GM23338 (cell line): ENCODE measurements around the gene SPRY4. TPM values are rescaled to one million over a fixed set of nuclear protein-coding genes. Genes with fewer than 3 reads are reported as not detected.

ENCODE experiments used
- ATAC-seq: fragments of 200-7000 bp; cut with Tn5 transposase; 3 replicates; pipeline ENCODE4 v1.9.1; 2020
- DNase-seq: peaks from one replicate; pipeline ENCODE4 v3.0.0-alpha.2; 2015; ENCODE audit warnings: low spot score
- H2AFZ ChIP-seq: fragments of 200-600 bp; sonication (generic); 2 replicates; pipeline ENCODE4 v1.8.0; 2016; ENCODE audit warnings: antibody characterized with exemption, mild to moderate bottlenecking, moderate library complexity
- H3F3A ChIP-seq: fragments of 200-600 bp; sonication (generic); replicated peaks from 2 replicates; pipeline ENCODE4 v1.8.0; 2017; ENCODE audit warnings: antibody characterized with exemption, mixed run types, low read depth
- H3K27ac ChIP-seq: fragments of 200-600 bp; sonication (generic); 2 replicates; pipeline ENCODE4 v1.6.1; 2016; ENCODE audit warnings: low read depth
- H3K27me3 ChIP-seq: fragments of 200-600 bp; sonication (generic); 2 replicates; pipeline ENCODE4 v1.8.0; 2016; ENCODE audit warnings: mild to moderate bottlenecking, mixed run types, moderate library complexity; ENCODE audit not compliant: insufficient read depth
- H3K36me3 ChIP-seq: fragments of 200-600 bp; sonication (generic); 2 replicates; pipeline ENCODE4 v1.8.0; 2016; ENCODE audit warnings: mild to moderate bottlenecking; ENCODE audit not compliant: insufficient read depth
- H3K4me1 ChIP-seq: fragments of 200-600 bp; sonication (generic); 2 replicates; pipeline ENCODE4 v1.8.0; 2016; ENCODE audit warnings: mild to moderate bottlenecking, moderate library complexity; ENCODE audit not compliant: insufficient read depth
- H3K4me2 ChIP-seq: fragments of 200-600 bp; sonication (generic); 2 replicates; pipeline ENCODE4 v1.7.1; 2017; ENCODE audit warnings: mixed run types
- H3K4me3 ChIP-seq: fragments of 200-600 bp; sonication (generic); 2 replicates; pipeline ENCODE4 v1.6.1; 2016; ENCODE audit warnings: mixed run types
- H3K79me2 ChIP-seq: fragments of 200-600 bp; sonication (generic); replicated peaks from 2 replicates; pipeline ENCODE4 v1.8.0; 2017; ENCODE audit warnings: mild to moderate bottlenecking; ENCODE audit not compliant: insufficient read depth
- H3K9me2 ChIP-seq: fragments of 200-600 bp; sonication (generic); 2 replicates; pipeline ENCODE4 v1.8.0; 2017; ENCODE audit not compliant: insufficient read depth
- H4K20me1 ChIP-seq: fragments of 200-600 bp; sonication (generic); replicated peaks from 2 replicates; pipeline ENCODE4 v1.8.0; 2017; ENCODE audit warnings: mild to moderate bottlenecking; ENCODE audit not compliant: insufficient read depth
- H3K27ac Mint-ChIP-seq: 2 replicates; pipeline ENCODE4 v1.8.0; 2020; ENCODE audit warnings: inconsistent platforms, mild to moderate bottlenecking, moderate library complexity, mixed read lengths
- H3K27me3 Mint-ChIP-seq: 3 replicates; pipeline ENCODE4 v1.8.0; 2022; ENCODE audit warnings: low read depth, mild to moderate bottlenecking, moderate library complexity, mixed read lengths, inconsistent platforms; ENCODE audit not compliant: insufficient read depth, poor library complexity
- H3K36me3 Mint-ChIP-seq: 3 replicates; pipeline ENCODE4 v1.8.0; 2021; ENCODE audit warnings: low read depth, mild to moderate bottlenecking, inconsistent platforms, moderate library complexity, mixed read lengths
- H3K4me1 Mint-ChIP-seq: 3 replicates; pipeline ENCODE4 v1.8.0; 2020; ENCODE audit warnings: mild to moderate bottlenecking, inconsistent platforms, mixed read lengths
- H3K4me3 Mint-ChIP-seq: 3 replicates; pipeline ENCODE4 v1.8.0; 2021; ENCODE audit warnings: moderate library complexity, mild to moderate bottlenecking, inconsistent platforms, mixed read lengths
- H3K9me3 Mint-ChIP-seq: 3 replicates; pipeline ENCODE4 v1.8.0; 2020; ENCODE audit warnings: moderate library complexity, mild to moderate bottlenecking, inconsistent platforms, mixed read lengths
- CREB1 ChIP-seq: fragments of 250-450 bp; sonication (Bioruptor Pico); IDR thresholded peaks from 2 replicates; pipeline ENCODE4 v1.5.0; 2020; ENCODE audit warnings: low read depth, mild to moderate bottlenecking, moderate library complexity
- CTCF ChIP-seq, 2 experiments: fragments of 200-600 bp in 1 of 2; sonication (generic) in 1 of 2; conservative IDR thresholded peaks; 2 replicates each; pipeline versions ENCODE4 v1.5.1 to v1.6.1; 2016 to 2017; ENCODE audit warnings: antibody characterized with exemption in 2 of 2, low read depth in 2 of 2, mild to moderate bottlenecking in 2 of 2, moderate library complexity in 1 of 2
- ETS1 ChIP-seq: IDR thresholded peaks from 2 replicates; pipeline ENCODE4 v1.6.1; 2016; ENCODE audit warnings: antibody characterized with exemption
- EZH2 ChIP-seq: fragments of 200-600 bp; sonication (generic); IDR thresholded peaks from one replicate; pipeline ENCODE4 v1.8.0; 2017; ENCODE audit warnings: antibody characterized with exemption, mild to moderate bottlenecking, low read depth; ENCODE audit not compliant: unreplicated experiment
- EZH2phosphoT487 ChIP-seq: fragments of 200-600 bp; sonication (generic); IDR thresholded peaks from one replicate; pipeline ENCODE4 v1.8.1; 2018; ENCODE audit warnings: antibody characterized with exemption; ENCODE audit not compliant: unreplicated experiment
- JUNB ChIP-seq: IDR thresholded peaks from one replicate; pipeline ENCODE4 v1.6.1; 2016; ENCODE audit warnings: antibody characterized with exemption; ENCODE audit not compliant: unreplicated experiment
- NANOG ChIP-seq: IDR thresholded peaks from 2 replicates; pipeline ENCODE4 v1.6.1; 2016; ENCODE audit warnings: antibody characterized with exemption, borderline replicate concordance
- POLR2AphosphoS5 ChIP-seq: IDR thresholded peaks from 2 replicates; pipeline ENCODE4 v1.6.1; 2016; ENCODE audit warnings: antibody characterized with exemption, low read depth
- STAT1 ChIP-seq: IDR thresholded peaks from one replicate; pipeline ENCODE4 v1.6.1; 2016; ENCODE audit warnings: antibody characterized with exemption; ENCODE audit not compliant: unreplicated experiment
- ZNF114 ChIP-seq: fragments of 250-450 bp; sonication (Bioruptor Pico); IDR thresholded peaks from 2 replicates; pipeline ENCODE4 v1.5.0; 2020; ENCODE audit warnings: mild to moderate bottlenecking, moderate library complexity
- ZNF331 ChIP-seq: fragments of 250-450 bp; sonication (Bioruptor Pico); IDR thresholded peaks from 2 replicates; pipeline ENCODE4 v1.5.0; 2020; ENCODE audit warnings: low read depth, mild to moderate bottlenecking, moderate library complexity
- polyA plus RNA-seq: library from polyadenylated mRNA; unstranded; fragments of >200 nt; fragmentation: Nextera tagmentation; extraction: Ambion mirVana; gene quantifications from 2 replicates; pipeline ENCODE4 v1.2.1, GENCODE V29; 2016
- total RNA-seq: library from RNA; depleted of rRNA; stranded (reverse); fragments of >200 nt; shearing (Covaris generic); gene quantifications from 2 replicates; pipeline ENCODE4 v1.2.3, GENCODE V29; 2014
- TF ChIP-seq, protein P1 (sequence below): IDR thresholded peaks from one replicate; pipeline ENCODE4 v1.6.1; 2018; ENCODE audit warnings: antibody characterized with exemption; ENCODE audit not compliant: unreplicated experiment
- TF ChIP-seq, protein P2 (sequence below): fragments of 250-450 bp; sonication (Bioruptor Pico); IDR thresholded peaks from 2 replicates; pipeline ENCODE4 v1.5.0; 2020; ENCODE audit warnings: mild to moderate bottlenecking, moderate library complexity

The SPRY4 gene
- total and polyA plus RNA-seq, 2 experiments from 2014 or later, result 70.6 to 240 TPM

DNA sequence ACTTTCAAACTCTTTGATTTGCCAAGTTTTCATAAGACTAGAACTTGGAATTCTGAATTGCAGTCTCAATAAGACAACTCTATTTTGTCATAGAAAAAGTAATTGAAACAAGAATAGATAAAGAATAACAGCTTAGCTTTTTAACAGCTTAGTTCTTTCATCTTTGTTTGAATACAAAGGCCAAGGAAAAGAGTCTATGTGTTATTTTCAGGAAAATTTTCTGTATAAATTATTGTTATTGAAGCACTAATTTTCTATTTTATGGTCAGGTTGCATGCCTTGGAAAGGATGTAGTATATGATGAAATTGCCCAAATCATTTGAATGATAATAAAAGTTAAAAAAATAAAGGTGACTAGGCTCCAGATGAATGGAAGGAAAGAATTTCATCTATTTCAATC lies 25.2 kb upstream of the SPRY4 start:
- no peaks in the 10 kb centered on the region for H3K79me2 ChIP-seq

More for the DNA sequence above, 25.2 kb upstream of the SPRY4 start:
- H3K9me3 Mint-ChIP-seq, result peaks cover 31% of the 10 kb centered on the region
- peaks cover 4% of the 10 kb centered on the region for H3K27me3 Mint-ChIP-seq
- ATAC-seq (no peak), DNase-seq (no peak)
- H3K4me3 ChIP-seq, result no peak overlapping the region
- peaks cover 8% of the 10 kb centered on the region; the same call in 1 of the 2 replicates for H3F3A ChIP-seq
- H3K27ac Mint-ChIP-seq, result no peak overlapping the region
- H3K9me2 ChIP-seq, result no peaks in the 10 kb centered on the region
- H3K36me3 Mint-ChIP-seq, result peaks cover 38% of the 10 kb centered on the region
- H3K27me3 ChIP-seq, result no peaks in the 10 kb centered on the region
- H2AFZ ChIP-seq, result no peak overlapping the region
- H3K4me1 ChIP-seq, result peaks cover 11% of the 10 kb centered on the region
- H3K36me3 ChIP-seq, result peaks cover 4% of the 10 kb centered on the region; the same call in 1 of the 2 replicates
- H4K20me1 ChIP-seq, result no peaks in the 10 kb centered on the region
- H3K27ac ChIP-seq, result no peak overlapping the region
- TF ChIP-seq, protein P1, sequence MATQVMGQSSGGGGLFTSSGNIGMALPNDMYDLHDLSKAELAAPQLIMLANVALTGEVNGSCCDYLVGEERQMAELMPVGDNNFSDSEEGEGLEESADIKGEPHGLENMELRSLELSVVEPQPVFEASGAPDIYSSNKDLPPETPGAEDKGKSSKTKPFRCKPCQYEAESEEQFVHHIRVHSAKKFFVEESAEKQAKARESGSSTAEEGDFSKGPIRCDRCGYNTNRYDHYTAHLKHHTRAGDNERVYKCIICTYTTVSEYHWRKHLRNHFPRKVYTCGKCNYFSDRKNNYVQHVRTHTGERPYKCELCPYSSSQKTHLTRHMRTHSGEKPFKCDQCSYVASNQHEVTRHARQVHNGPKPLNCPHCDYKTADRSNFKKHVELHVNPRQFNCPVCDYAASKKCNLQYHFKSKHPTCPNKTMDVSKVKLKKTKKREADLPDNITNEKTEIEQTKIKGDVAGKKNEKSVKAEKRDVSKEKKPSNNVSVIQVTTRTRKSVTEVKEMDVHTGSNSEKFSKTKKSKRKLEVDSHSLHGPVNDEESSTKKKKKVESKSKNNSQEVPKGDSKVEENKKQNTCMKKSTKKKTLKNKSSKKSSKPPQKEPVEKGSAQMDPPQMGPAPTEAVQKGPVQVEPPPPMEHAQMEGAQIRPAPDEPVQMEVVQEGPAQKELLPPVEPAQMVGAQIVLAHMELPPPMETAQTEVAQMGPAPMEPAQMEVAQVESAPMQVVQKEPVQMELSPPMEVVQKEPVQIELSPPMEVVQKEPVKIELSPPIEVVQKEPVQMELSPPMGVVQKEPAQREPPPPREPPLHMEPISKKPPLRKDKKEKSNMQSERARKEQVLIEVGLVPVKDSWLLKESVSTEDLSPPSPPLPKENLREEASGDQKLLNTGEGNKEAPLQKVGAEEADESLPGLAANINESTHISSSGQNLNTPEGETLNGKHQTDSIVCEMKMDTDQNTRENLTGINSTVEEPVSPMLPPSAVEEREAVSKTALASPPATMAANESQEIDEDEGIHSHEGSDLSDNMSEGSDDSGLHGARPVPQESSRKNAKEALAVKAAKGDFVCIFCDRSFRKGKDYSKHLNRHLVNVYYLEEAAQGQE, result no peak
- TF ChIP-seq, protein P2, sequence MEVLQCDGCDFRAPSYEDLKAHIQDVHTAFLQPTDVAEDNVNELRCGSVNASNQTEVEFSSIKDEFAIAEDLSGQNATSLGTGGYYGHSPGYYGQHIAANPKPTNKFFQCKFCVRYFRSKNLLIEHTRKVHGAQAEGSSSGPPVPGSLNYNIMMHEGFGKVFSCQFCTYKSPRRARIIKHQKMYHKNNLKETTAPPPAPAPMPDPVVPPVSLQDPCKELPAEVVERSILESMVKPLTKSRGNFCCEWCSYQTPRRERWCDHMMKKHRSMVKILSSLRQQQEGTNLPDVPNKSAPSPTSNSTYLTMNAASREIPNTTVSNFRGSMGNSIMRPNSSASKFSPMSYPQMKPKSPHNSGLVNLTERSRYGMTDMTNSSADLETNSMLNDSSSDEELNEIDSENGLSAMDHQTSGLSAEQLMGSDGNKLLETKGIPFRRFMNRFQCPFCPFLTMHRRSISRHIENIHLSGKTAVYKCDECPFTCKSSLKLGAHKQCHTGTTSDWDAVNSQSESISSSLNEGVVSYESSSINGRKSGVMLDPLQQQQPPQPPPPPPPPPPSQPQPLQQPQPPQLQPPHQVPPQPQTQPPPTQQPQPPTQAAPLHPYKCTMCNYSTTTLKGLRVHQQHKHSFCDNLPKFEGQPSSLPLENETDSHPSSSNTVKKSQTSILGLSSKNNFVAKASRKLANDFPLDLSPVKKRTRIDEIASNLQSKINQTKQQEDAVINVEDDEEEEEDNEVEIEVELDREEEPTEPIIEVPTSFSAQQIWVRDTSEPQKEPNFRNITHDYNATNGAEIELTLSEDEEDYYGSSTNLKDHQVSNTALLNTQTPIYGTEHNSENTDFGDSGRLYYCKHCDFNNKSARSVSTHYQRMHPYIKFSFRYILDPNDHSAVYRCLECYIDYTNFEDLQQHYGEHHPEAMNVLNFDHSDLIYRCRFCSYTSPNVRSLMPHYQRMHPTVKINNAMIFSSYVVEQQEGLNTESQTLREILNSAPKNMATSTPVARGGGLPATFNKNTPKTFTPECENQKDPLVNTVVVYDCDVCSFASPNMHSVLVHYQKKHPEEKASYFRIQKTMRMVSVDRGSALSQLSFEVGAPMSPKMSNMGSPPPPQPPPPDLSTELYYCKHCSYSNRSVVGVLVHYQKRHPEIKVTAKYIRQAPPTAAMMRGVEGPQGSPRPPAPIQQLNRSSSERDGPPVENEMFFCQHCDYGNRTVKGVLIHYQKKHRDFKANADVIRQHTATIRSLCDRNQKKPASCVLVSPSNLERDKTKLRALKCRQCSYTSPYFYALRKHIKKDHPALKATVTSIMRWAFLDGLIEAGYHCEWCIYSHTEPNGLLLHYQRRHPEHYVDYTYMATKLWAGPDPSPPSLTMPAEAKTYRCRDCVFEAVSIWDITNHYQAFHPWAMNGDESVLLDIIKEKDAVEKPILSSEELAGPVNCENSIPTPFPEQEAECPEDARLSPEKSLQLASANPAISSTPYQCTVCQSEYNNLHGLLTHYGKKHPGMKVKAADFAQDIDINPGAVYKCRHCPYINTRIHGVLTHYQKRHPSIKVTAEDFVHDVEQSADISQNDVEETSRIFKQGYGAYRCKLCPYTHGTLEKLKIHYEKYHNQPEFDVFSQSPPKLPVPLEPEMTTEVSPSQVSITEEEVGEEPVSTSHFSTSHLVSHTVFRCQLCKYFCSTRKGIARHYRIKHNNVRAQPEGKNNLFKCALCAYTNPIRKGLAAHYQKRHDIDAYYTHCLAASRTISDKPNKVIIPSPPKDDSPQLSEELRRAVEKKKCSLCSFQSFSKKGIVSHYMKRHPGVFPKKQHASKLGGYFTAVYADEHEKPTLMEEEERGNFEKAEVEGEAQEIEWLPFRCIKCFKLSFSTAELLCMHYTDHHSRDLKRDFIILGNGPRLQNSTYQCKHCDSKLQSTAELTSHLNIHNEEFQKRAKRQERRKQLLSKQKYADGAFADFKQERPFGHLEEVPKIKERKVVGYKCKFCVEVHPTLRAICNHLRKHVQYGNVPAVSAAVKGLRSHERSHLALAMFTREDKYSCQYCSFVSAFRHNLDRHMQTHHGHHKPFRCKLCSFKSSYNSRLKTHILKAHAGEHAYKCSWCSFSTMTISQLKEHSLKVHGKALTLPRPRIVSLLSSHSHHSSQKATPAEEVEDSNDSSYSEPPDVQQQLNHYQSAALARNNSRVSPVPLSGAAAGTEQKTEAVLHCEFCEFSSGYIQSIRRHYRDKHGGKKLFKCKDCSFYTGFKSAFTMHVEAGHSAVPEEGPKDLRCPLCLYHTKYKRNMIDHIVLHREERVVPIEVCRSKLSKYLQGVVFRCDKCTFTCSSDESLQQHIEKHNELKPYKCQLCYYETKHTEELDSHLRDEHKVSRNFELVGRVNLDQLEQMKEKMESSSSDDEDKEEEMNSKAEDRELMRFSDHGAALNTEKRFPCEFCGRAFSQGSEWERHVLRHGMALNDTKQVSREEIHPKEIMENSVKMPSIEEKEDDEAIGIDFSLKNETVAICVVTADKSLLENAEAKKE (CRISPR knock-in tag), result no peak
- no peak for TF ChIP-seq CREB1
- TF ChIP-seq NANOG, result no peak
- TF ChIP-seq ZNF114, result no peak
- no peak for TF ChIP-seq ZNF331
- no peak for TF ChIP-seq JUNB
- no peak for TF ChIP-seq POLR2AphosphoS5
- TF ChIP-seq ETS1, result no peak
- TF ChIP-seq EZH2phosphoT487, result no peak
- no peak for TF ChIP-seq STAT1
- no peak for TF ChIP-seq CTCF (conservative IDR thresholded peaks at IDR 0.05; ENCODE audit: low read depth in 2 of 2)
- no peak for TF ChIP-seq EZH2
- peaks cover 12% of the 10 kb centered on the region for H3K4me1 Mint-ChIP-seq
- H3K4me2 ChIP-seq, result no peak overlapping the region
- no peak overlapping the region for H3K4me3 Mint-ChIP-seq
